Panc1 (cell line): Measurements from ENCODE around the gene GMPR. TPM values are rescaled to one million over a fixed set of nuclear protein-coding genes. Genes with fewer than 3 reads are reported as not detected.

Experiments
- ATAC-seq: fragments of 200-7000 bp; cut with Tn5 transposase; 2 replicates; pipeline ENCODE4 v1.9.1; 2020; ENCODE audit warnings: mild to moderate bottlenecking, moderate library complexity
- BruUV-seq: library from RNA; stranded (reverse); fragments of 400-500 nt; replicated peaks from 2 replicates; lab custom pipeline; 2021; lab: Mats Ljungman, UMichigan
- CTCF ChIA-PET: fragments of 300-600 bp; sonication (Branson Sonifier 250); formaldehyde crosslinking; loops from one replicate; lab custom pipeline; 2022; ENCODE audit warnings: antibody characterized with exemption; lab: Charles Lee
- POLR2A ChIA-PET: fragments of 300-600 bp; sonication (Branson Sonifier 250); formaldehyde crosslinking; loops from one replicate; lab custom pipeline; 2022; ENCODE audit warnings: antibody characterized with exemption; lab: Charles Lee
- DNase-seq: peaks from one replicate; pipeline ENCODE4 v3.0.0-alpha.2; 2010; ENCODE audit warnings: low read depth, low spot score
- H3K27ac ChIP-seq: 2 replicates; pipeline ENCODE4 v1.5.1; 2011; ENCODE audit warnings: mild to moderate bottlenecking, low read length, inconsistent platforms
- H3K27me3 ChIP-seq: fragments of 200-500 bp; sonication (Bioruptor generic); 2 replicates; pipeline ENCODE4 v1.6.0; 2014; ENCODE audit warnings: low read length, inconsistent platforms; ENCODE audit not compliant: control insufficient read depth, insufficient read depth
- H3K36me3 ChIP-seq: fragments of 200-500 bp; sonication (Bioruptor generic); 2 replicates; pipeline ENCODE4 v1.5.1; 2014; ENCODE audit warnings: inconsistent platforms, mild to moderate bottlenecking, low read length, moderate library complexity; ENCODE audit not compliant: control insufficient read depth, insufficient read depth
- H3K4me1 ChIP-seq: 2 replicates; pipeline ENCODE4 v1.5.1; 2011; ENCODE audit warnings: inconsistent platforms, mild to moderate bottlenecking, low read length, moderate library complexity; ENCODE audit not compliant: control insufficient read depth, insufficient read depth
- H3K4me3 ChIP-seq, 2 experiments: 2 replicates each; pipeline ENCODE4 v1.5.1; 2011 to 2012; ENCODE audit warnings: low read depth in 2 of 2, low read length in 2 of 2, mild to moderate bottlenecking in 2 of 2, inconsistent platforms in 1 of 2, moderate library complexity in 1 of 2
- H3K9me3 ChIP-seq: fragments of 200-500 bp; sonication (Bioruptor generic); 2 replicates; pipeline ENCODE4 v1.5.1; 2014; ENCODE audit warnings: low read depth, mild to moderate bottlenecking, inconsistent platforms, low read length, moderate library complexity; ENCODE audit not compliant: control insufficient read depth, insufficient read depth
- CTCF ChIP-seq: fragments of 450-650 bp; IDR thresholded peaks from 2 replicates; pipeline ENCODE4 v1.5.1; 2017; ENCODE audit warnings: mild to moderate bottlenecking
- POLR2AphosphoS5 ChIP-seq: IDR thresholded peaks from 2 replicates; pipeline ENCODE4 v1.6.1; 2012; ENCODE audit warnings: mild to moderate bottlenecking, low read depth, low read length, moderate library complexity
- REST ChIP-seq, 2 experiments: IDR thresholded peaks; 2 replicates each; pipeline ENCODE4 v1.6.1; 2011 to 2012; ENCODE audit warnings: low read depth in 2 of 2, control low read depth in 1 of 2, low read length in 1 of 2, mild to moderate bottlenecking in 1 of 2, moderate library complexity in 1 of 2; ENCODE audit not compliant: insufficient read depth in 1 of 2
- SIN3A ChIP-seq: IDR thresholded peaks from 2 replicates; pipeline ENCODE4 v1.6.1; 2012; ENCODE audit warnings: low read depth, mild to moderate bottlenecking, low read length, moderate library complexity, borderline replicate concordance; ENCODE audit not compliant: insufficient read depth
- TCF7L2 ChIP-seq: IDR thresholded peaks from 2 replicates; pipeline ENCODE4 v1.6.1; 2011; ENCODE audit warnings: mild to moderate bottlenecking, low read depth, low read length, inconsistent platforms
- in situ Hi-C: cut with HindIII; loops from 2 replicates; pipeline ENCODE4 v1.10.0; 2016; ENCODE audit warnings: low sequenced_read_pairs, low pct_unique_long_range_greater_than_20kb
- intact Hi-C: fragments of 100-400 bp; cut with micrococcal nuclease; formaldehyde crosslinking; loops from one replicate; pipeline ENCODE4 v1.10.0; 2022; ENCODE audit not compliant: unreplicated experiment
- total RNA-seq: library from RNA; stranded (reverse); gene quantifications from one replicate; pipeline ENCODE4 v1.2.1, GENCODE V29; 2021; ENCODE audit not compliant: unreplicated experiment

GMPR gene
- total RNA-seq, 1 experiment from 2014 or later = 3.5 TPM

GRCh38 chr6:16288163-16288562 lies 49.8 kb downstream of the GMPR start:
- Histone ChIP-seq H3K4me1 (no peaks in the 10 kb centered on the region), H3K27me3 (peaks cover 2% of the 10 kb centered on the region; the same call in 1 of the 2 replicates), H3K36me3 (no peaks in the 10 kb centered on the region), H3K4me3 (no peak overlapping the region), H3K27ac (no peak overlapping the region), H3K9me3 (no peaks in the 10 kb centered on the region)
- ATAC-seq (no peak), DNase-seq (no peak)
- intact Hi-C loops = no loop called here
- ChIA-PET CTCF (no interaction called here), POLR2A (interaction anchor here (0.6 kb wide), 1 partner anchor 411 kb away, joined by 3 read pairs; no protein-coding TSS in a partner anchor)
- in situ Hi-C loops = no loop called here
- BruUV-seq = no TSS peak
- TF ChIP-seq CTCF (no peak), POLR2AphosphoS5 (no peak), TCF7L2 (no peak), REST (IDR thresholded peaks at IDR 0.05; ENCODE audit: insufficient read depth in 1 of 2, low read depth in 2 of 2, low read length in 1 of 2) (no peak)

GRCh38 chr6:16291739-16292138 lies 53.4 kb downstream of the GMPR start:
- intact Hi-C loops (no loop called here), in situ Hi-C loops (no loop called here)
- ATAC-seq (no peak), DNase-seq (no peak)
- POLR2A ChIA-PET = interaction anchor here (0.6 to 0.7 kb wide), 2 partner anchors 55 to 103 kb away, joined by 5 to 10 read pairs; no protein-coding TSS in a partner anchor
- TF ChIP-seq CTCF (no peak), TCF7L2 (no peak), SIN3A (no peak), REST (IDR thresholded peaks at IDR 0.05; ENCODE audit: insufficient read depth in 1 of 2, low read depth in 2 of 2, low read length in 1 of 2) (no peak), POLR2AphosphoS5 (no peak)
- no peaks in the 10 kb centered on the region for H3K36me3 ChIP-seq
- no peaks in the 10 kb centered on the region for H3K9me3 ChIP-seq
- H3K27ac ChIP-seq = no peak overlapping the region
- H3K4me1 ChIP-seq = no peaks in the 10 kb centered on the region
- no TSS peak for BruUV-seq
- CTCF ChIA-PET = interaction anchor here (1.0 kb wide), 1 partner anchor 479 kb away, joined by 3 read pairs; no protein-coding TSS in a partner anchor
- H3K4me3 ChIP-seq = no peak overlapping the region
- H3K27me3 ChIP-seq = peaks cover 2% of the 10 kb centered on the region
